HepG2 (cell line): ENCODE data around the gene C12orf60. TPM values are rescaled to one million over a fixed set of nuclear protein-coding genes. Genes with fewer than 3 reads are reported as not detected.

Experiments used
- CBX5 ChIP-seq: sonication (generic); formaldehyde crosslinking; IDR thresholded peaks from 2 replicates; pipeline ENCODE4 v1.4.0; 2020; ENCODE audit warnings: missing genetic modification reagents, borderline replicate concordance
- DNMT3B ChIP-seq: conservative IDR thresholded peaks from 2 replicates; pipeline ENCODE4 v1.6.1; 2016; ENCODE audit warnings: missing biosample characterization, control low read depth
- GATA4 ChIP-seq: sonication (generic); IDR thresholded peaks from 2 replicates; pipeline ENCODE4 v1.6.1; 2016; ENCODE audit warnings: antibody characterized with exemption, low read depth, borderline replicate concordance
- GATAD1 ChIP-seq: IDR thresholded peaks from 2 replicates; pipeline ENCODE4 v1.6.1; 2016; ENCODE audit warnings: missing genetic modification reagents, missing compliant biosample characterization
- KLF6 ChIP-seq: IDR thresholded peaks from 2 replicates; pipeline ENCODE4 v1.8.0; 2016; ENCODE audit warnings: missing biosample characterization, missing genetic modification reagents
- LCORL ChIP-seq, 2 experiments: fragments of 450-650 bp in 1 of 2; sonication (generic) in 1 of 2; formaldehyde crosslinking in 1 of 2; IDR thresholded peaks; 2 replicates each; pipeline versions ENCODE4 v1.5.0 to v1.6.1; 2017 to 2020; ENCODE audit warnings: antibody characterized with exemption in 1 of 2, missing genetic modification reagents in 1 of 2
- NAIF1 ChIP-seq: sonication (generic); formaldehyde crosslinking; IDR thresholded peaks from 2 replicates; pipeline ENCODE4 v1.5.0; 2020; ENCODE audit warnings: mild to moderate bottlenecking, missing genetic modification reagents, borderline replicate concordance
- TBP ChIP-seq: sonication (generic); formaldehyde crosslinking; IDR thresholded peaks from 2 replicates; pipeline ENCODE4 v1.5.0; 2020; ENCODE audit warnings: missing genetic modification reagents
- ZFP1 ChIP-seq: IDR thresholded peaks from 2 replicates; pipeline ENCODE4 v1.6.1; 2016
- ZSCAN20 ChIP-seq: sonication (generic); formaldehyde crosslinking; IDR thresholded peaks from 2 replicates; pipeline ENCODE4 v1.4.0; 2020; ENCODE audit warnings: missing genetic modification reagents, mild to moderate bottlenecking, borderline replicate concordance
- polyA plus RNA-seq, 8 experiments: library from polyadenylated mRNA; depleted of rRNA in 3 of 8; stranded (reverse) in 7 of 8; unstranded in 1 of 8; fragments of >200 nt; fragmentation: Illumina TruSeq in 4 of 8; extraction: Trizol in 4 of 8; gene quantifications; 2 replicates each; pipeline versions ENCODE4 v1.2.1 to v1.2.3, GENCODE V29; 2011 to 2016; ENCODE audit warnings: low read depth in 4 of 8, missing spikeins in 1 of 8, mixed read lengths in 1 of 8; ENCODE audit not compliant: insufficient read depth in 1 of 8
- total RNA-seq, 5 experiments: library from RNA; depleted of rRNA; stranded (reverse); fragments of >200 nt; fragmentation: Illumina TruSeq; extraction: Trizol; gene quantifications; 2 replicates each; pipeline ENCODE4 v1.2.3, GENCODE V29; 2016; ENCODE audit warnings: low read depth in 1 of 5
- TF ChIP-seq, protein P1 (sequence below): IDR thresholded peaks from 2 replicates; pipeline ENCODE4 v1.6.1; 2016; ENCODE audit warnings: low read depth, control low read depth
- TF ChIP-seq, protein P2 (sequence below): sonication (generic); formaldehyde crosslinking; IDR thresholded peaks from 2 replicates; pipeline ENCODE4 v1.5.1; 2020; ENCODE audit warnings: missing genetic modification reagents, mild to moderate bottlenecking, borderline replicate concordance
- TF ChIP-seq, protein P3 (sequence below): sonication (generic); formaldehyde crosslinking; IDR thresholded peaks from 2 replicates; pipeline ENCODE4 v1.4.0; 2020; ENCODE audit warnings: missing genetic modification reagents
- TF ChIP-seq, protein P4 (sequence below): sonication (generic); formaldehyde crosslinking; IDR thresholded peaks from 2 replicates; pipeline ENCODE4 v1.4.0; 2020; ENCODE audit warnings: missing genetic modification reagents, borderline replicate concordance
- TF ChIP-seq, protein P5 (sequence below): sonication (generic); formaldehyde crosslinking; IDR thresholded peaks from 2 replicates; pipeline ENCODE4 v1.4.0; 2020; ENCODE audit warnings: mild to moderate bottlenecking, missing genetic modification reagents
- TF ChIP-seq, protein P6 (sequence below): sonication (generic); formaldehyde crosslinking; IDR thresholded peaks from 2 replicates; pipeline ENCODE4 v1.5.0; 2020; ENCODE audit warnings: missing genetic modification reagents
- TF ChIP-seq, protein P7 (sequence below): sonication (generic); formaldehyde crosslinking; IDR thresholded peaks from 2 replicates; pipeline ENCODE4 v1.5.1; 2020; ENCODE audit warnings: mild to moderate bottlenecking, missing genetic modification reagents, borderline replicate concordance

The C12orf60 gene
- total and polyA plus RNA-seq, 2 of the 13 experiments (the other 11 are each of a cell fraction or from before 2014, with no cell fraction given): 0.55 to 1.4 TPM

DNA sequence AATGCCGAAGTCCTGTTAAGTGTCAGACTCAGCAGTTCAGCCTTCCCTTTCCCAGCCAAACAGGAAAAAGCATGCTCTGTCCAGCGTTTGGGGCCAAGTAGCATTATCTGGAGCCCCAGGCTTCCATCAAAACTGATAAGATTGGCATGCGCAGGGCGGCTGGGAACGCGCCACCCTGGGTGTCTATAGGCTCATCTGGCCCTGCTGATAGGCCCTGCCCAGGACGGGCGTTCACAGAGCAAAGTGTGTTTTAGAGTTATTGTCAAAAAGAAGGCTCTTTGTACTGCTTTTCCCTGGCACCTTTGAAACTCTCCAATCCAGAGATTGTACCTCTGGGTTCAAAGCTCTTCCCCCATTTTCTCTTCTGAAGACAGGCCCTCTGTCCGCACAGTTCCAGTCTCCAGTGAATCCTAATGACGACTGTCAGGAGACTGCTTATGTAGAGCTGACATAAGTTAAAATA, 40.0 kb downstream of the C12orf60 start, which contains the start of gene ART4 (continued):
- TF ChIP-seq, protein P1, sequence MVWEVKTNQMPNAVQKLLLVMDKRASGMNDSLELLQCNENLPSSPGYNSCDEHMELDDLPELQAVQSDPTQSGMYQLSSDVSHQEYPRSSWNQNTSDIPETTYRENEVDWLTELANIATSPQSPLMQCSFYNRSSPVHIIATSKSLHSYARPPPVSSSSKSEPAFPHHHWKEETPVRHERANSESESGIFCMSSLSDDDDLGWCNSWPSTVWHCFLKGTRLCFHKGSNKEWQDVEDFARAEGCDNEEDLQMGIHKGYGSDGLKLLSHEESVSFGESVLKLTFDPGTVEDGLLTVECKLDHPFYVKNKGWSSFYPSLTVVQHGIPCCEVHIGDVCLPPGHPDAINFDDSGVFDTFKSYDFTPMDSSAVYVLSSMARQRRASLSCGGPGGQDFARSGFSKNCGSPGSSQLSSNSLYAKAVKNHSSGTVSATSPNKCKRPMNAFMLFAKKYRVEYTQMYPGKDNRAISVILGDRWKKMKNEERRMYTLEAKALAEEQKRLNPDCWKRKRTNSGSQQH (CRISPR knock-in tag): no peak
- no peak for TF ChIP-seq TBP (CRISPR knock-in tag)
- TF ChIP-seq, protein P2, sequence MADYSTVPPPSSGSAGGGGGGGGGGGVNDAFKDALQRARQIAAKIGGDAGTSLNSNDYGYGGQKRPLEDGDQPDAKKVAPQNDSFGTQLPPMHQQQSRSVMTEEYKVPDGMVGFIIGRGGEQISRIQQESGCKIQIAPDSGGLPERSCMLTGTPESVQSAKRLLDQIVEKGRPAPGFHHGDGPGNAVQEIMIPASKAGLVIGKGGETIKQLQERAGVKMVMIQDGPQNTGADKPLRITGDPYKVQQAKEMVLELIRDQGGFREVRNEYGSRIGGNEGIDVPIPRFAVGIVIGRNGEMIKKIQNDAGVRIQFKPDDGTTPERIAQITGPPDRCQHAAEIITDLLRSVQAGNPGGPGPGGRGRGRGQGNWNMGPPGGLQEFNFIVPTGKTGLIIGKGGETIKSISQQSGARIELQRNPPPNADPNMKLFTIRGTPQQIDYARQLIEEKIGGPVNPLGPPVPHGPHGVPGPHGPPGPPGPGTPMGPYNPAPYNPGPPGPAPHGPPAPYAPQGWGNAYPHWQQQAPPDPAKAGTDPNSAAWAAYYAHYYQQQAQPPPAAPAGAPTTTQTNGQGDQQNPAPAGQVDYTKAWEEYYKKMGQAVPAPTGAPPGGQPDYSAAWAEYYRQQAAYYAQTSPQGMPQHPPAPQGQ (CRISPR knock-in tag): no peak
- TF ChIP-seq, protein P3, sequence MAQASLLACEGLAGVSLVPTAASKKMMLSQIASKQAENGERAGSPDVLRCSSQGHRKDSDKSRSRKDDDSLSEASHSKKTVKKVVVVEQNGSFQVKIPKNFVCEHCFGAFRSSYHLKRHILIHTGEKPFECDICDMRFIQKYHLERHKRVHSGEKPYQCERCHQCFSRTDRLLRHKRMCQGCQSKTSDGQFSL (CRISPR knock-in tag): no peak
- TF ChIP-seq, protein P4, sequence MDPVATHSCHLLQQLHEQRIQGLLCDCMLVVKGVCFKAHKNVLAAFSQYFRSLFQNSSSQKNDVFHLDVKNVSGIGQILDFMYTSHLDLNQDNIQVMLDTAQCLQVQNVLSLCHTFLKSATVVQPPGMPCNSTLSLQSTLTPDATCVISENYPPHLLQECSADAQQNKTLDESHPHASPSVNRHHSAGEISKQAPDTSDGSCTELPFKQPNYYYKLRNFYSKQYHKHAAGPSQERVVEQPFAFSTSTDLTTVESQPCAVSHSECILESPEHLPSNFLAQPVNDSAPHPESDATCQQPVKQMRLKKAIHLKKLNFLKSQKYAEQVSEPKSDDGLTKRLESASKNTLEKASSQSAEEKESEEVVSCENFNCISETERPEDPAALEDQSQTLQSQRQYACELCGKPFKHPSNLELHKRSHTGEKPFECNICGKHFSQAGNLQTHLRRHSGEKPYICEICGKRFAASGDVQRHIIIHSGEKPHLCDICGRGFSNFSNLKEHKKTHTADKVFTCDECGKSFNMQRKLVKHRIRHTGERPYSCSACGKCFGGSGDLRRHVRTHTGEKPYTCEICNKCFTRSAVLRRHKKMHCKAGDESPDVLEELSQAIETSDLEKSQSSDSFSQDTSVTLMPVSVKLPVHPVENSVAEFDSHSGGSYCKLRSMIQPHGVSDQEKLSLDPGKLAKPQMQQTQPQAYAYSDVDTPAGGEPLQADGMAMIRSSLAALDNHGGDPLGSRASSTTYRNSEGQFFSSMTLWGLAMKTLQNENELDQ: no peak
- TF ChIP-seq GATA4: peak; percentile 83
- no peak for TF ChIP-seq NAIF1
- TF ChIP-seq LCORL (IDR thresholded peaks at IDR 0.05): no peak
- TF ChIP-seq LCORL (CRISPR knock-in tag; IDR thresholded peaks at IDR 0.05): peak; percentile 49; the same call in 1 of the 2 replicates
- no peak; the same call in 1 of the 2 replicates for TF ChIP-seq GATAD1 (CRISPR knock-in tag)
- TF ChIP-seq DNMT3B (CRISPR knock-in tag): no peak
- no peak for TF ChIP-seq ZFP1 (CRISPR knock-in tag)
- TF ChIP-seq, protein P5, sequence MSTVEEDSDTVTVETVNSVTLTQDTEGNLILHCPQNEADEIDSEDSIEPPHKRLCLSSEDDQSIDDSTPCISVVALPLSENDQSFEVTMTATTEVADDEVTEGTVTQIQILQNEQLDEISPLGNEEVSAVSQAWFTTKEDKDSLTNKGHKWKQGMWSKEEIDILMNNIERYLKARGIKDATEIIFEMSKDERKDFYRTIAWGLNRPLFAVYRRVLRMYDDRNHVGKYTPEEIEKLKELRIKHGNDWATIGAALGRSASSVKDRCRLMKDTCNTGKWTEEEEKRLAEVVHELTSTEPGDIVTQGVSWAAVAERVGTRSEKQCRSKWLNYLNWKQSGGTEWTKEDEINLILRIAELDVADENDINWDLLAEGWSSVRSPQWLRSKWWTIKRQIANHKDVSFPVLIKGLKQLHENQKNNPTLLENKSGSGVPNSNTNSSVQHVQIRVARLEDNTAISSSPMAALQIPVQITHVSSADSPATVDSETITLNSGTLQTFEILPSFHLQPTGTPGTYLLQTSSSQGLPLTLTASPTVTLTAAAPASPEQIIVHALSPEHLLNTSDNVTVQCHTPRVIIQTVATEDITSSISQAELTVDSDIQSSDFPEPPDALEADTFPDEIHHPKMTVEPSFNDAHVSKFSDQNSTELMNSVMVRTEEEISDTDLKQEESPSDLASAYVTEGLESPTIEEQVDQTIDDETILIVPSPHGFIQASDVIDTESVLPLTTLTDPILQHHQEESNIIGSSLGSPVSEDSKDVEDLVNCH (CRISPR knock-in tag): no peak
- TF ChIP-seq, protein P6, sequence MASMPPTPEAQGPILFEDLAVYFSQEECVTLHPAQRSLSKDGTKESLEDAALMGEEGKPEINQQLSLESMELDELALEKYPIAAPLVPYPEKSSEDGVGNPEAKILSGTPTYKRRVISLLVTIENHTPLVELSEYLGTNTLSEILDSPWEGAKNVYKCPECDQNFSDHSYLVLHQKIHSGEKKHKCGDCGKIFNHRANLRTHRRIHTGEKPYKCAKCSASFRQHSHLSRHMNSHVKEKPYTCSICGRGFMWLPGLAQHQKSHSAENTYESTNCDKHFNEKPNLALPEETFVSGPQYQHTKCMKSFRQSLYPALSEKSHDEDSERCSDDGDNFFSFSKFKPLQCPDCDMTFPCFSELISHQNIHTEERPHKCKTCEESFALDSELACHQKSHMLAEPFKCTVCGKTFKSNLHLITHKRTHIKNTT (CRISPR knock-in tag): no peak
- TF ChIP-seq KLF6 (CRISPR knock-in tag): no peak
- no peak for TF ChIP-seq CBX5 (CRISPR knock-in tag)
- TF ChIP-seq, protein P7, sequence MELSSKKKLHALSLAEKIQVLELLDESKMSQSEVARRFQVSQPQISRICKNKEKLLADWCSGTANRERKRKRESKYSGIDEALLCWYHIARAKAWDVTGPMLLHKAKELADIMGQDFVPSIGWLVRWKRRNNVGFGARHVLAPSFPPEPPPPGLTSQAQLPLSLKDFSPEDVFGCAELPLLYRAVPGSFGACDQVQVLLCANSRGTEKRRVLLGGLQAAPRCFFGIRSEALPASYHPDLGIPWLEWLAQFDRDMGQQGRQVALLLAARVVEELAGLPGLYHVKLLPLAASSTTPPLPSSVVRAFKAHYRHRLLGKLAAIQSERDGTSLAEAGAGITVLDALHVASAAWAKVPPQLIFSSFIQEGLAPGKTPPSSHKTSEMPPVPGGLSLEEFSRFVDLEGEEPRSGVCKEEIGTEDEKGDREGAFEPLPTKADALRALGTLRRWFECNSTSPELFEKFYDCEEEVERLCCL (CRISPR knock-in tag): no peak
- TF ChIP-seq ZSCAN20 (CRISPR knock-in tag): no peak
